B cell (primary cell): ENCODE data around the gene ZNF585A. TPM values are rescaled to one million over a fixed set of nuclear protein-coding genes. Genes with fewer than 3 reads are reported as not detected.
A peak's percentile ranks its signal among the peaks of the same experiment; 100 is the strongest.
"Not testable (repeated sequence)": the region's sequence is repeated elsewhere in the genome, so short reads cannot be mapped to it uniquely, and the experiment has no call there.

ENCODE experiments used
- ATAC-seq: fragments of 200-7000 bp; cut with Tn5 transposase; one replicate; pipeline ENCODE4 v1.10.0; 2021; ENCODE audit warnings: low read depth, mild to moderate bottlenecking, moderate number of reproducible peaks, moderate library complexity
- CTCF ChIA-PET: fragments of 350-600 bp; sonication (Branson Sonifier 250); formaldehyde crosslinking; loops from one replicate; lab custom pipeline; 2021; ENCODE audit warnings: antibody characterized with exemption, inconsistent platforms; lab: Charles Lee
- POLR2A ChIA-PET: fragments of 350-600 bp; sonication (Branson Sonifier 250); formaldehyde crosslinking; loops from one replicate; lab custom pipeline; 2021; ENCODE audit warnings: antibody characterized with exemption; lab: Charles Lee
- DNase-seq: peaks from one replicate; pipeline ENCODE4 v3.0.0; 2013
- H2AFZ ChIP-seq: 2 replicates; pipeline ENCODE4 v1.6.1; 2012; ENCODE audit warnings: mild to moderate bottlenecking, low read depth, low read length; ENCODE audit not compliant: insufficient read depth, poor library complexity, severe bottlenecking
- H3K27ac ChIP-seq, 2 donors: 1 replicate in 1 of 2; 2 replicates in 1 of 2; pipeline ENCODE4 v1.5.1; 2012 to 2013; ENCODE audit warnings: low read length in 2 of 2, mild to moderate bottlenecking in 2 of 2, moderate library complexity in 1 of 2
- H3K27me3 ChIP-seq, 4 experiments: fragments of 200-600 bp in 1 of 4; sonication (generic) in 1 of 4; replicated peaks in 1 of 4; 1 replicate in 2 of 4; 2 replicates in 2 of 4; pipeline versions ENCODE4 v1.6.1 to v1.7.0; 2013 to 2016; ENCODE audit warnings: low read length in 3 of 4, mild to moderate bottlenecking in 2 of 4, mixed read lengths in 1 of 4, moderate library complexity in 1 of 4; ENCODE audit not compliant: insufficient read depth in 4 of 4, control insufficient read depth in 3 of 4; ENCODE audit errors: control extremely low read depth in 1 of 4
- H3K36me3 ChIP-seq, 2 experiments: replicated peaks in 1 of 2; 1 replicate in 1 of 2; 2 replicates in 1 of 2; pipeline versions ENCODE4 v1.6.1 to v1.7.1; 2013; ENCODE audit warnings: low read length in 1 of 2; ENCODE audit not compliant: insufficient read depth in 2 of 2, control insufficient read depth in 1 of 2; ENCODE audit errors: control extremely low read depth in 1 of 2, extremely low read depth in 1 of 2
- H3K4me1 ChIP-seq, 2 donors: fragments of 200-600 bp in 1 of 2; sonication (generic) in 1 of 2; 1 replicate in 1 of 2; 2 replicates in 1 of 2; pipeline versions ENCODE4 v1.5.1 to v1.6.1; 2013 to 2017; ENCODE audit warnings: low read length in 2 of 2; ENCODE audit not compliant: control insufficient read depth in 2 of 2, insufficient read depth in 2 of 2
- H3K4me2 ChIP-seq: replicated peaks from 2 replicates; pipeline ENCODE3; 2012; ENCODE audit warnings: mild to moderate bottlenecking, low read depth, low read length; ENCODE audit not compliant: poor library complexity, severe bottlenecking
- H3K4me3 ChIP-seq, 5 experiments: fragments of 200-600 bp in 1 of 5; sonication (generic) in 1 of 5; 1 replicate in 3 of 5; 2 replicates in 2 of 5; pipeline versions ENCODE4 v1.5.1 to v1.7.0; 2011 to 2016; ENCODE audit warnings: low read length in 4 of 5, mild to moderate bottlenecking in 4 of 5, low read depth in 2 of 5, control low read depth in 1 of 5, moderate library complexity in 1 of 5; ENCODE audit not compliant: insufficient read depth in 1 of 5; ENCODE audit errors: control extremely low read depth in 1 of 5, extremely low read depth in 1 of 5
- H3K79me2 ChIP-seq: fragments of 200-600 bp; sonication (generic); one replicate; pipeline ENCODE4 v1.6.0; 2016; ENCODE audit warnings: low read length; ENCODE audit not compliant: control insufficient read depth, insufficient read depth
- H3K9ac ChIP-seq: fragments of 200-600 bp; sonication (generic); 2 replicates; pipeline ENCODE4 v1.6.1; 2017; ENCODE audit warnings: mild to moderate bottlenecking, low read length, moderate library complexity
- H3K9me3 ChIP-seq, 3 donors: one replicate each; pipeline versions ENCODE4 v1.6.1 to v1.7.1; 2013; ENCODE audit warnings: low read length in 2 of 3; ENCODE audit not compliant: control insufficient read depth in 2 of 3, insufficient read depth in 1 of 3; ENCODE audit errors: control extremely low read depth in 1 of 3
- H4K20me1 ChIP-seq: 2 replicates; pipeline ENCODE4 v1.6.0; 2012; ENCODE audit warnings: mild to moderate bottlenecking, low read length; ENCODE audit not compliant: insufficient read depth, control insufficient read depth, poor library complexity, severe bottlenecking
- H3K27ac Mint-ChIP-seq: one replicate; pipeline ENCODE4 v1.8.0; 2021; ENCODE audit warnings: mixed read lengths
- H3K27me3 Mint-ChIP-seq: one replicate; pipeline ENCODE4 v1.8.0; 2021; ENCODE audit warnings: mixed read lengths
- H3K4me1 Mint-ChIP-seq: one replicate; pipeline ENCODE4 v1.8.0; 2021; ENCODE audit warnings: mixed read lengths
- H3K4me3 Mint-ChIP-seq: one replicate; pipeline ENCODE4 v1.8.0; 2021; ENCODE audit warnings: mixed read lengths
- H3K9me3 Mint-ChIP-seq: one replicate; pipeline ENCODE4 v1.8.0; 2022; ENCODE audit warnings: mixed read lengths; ENCODE audit not compliant: insufficient read depth
- CTCF ChIP-seq: fragments of 200-600 bp; IDR thresholded peaks from one replicate; pipeline ENCODE4 v1.8.0; 2022; ENCODE audit warnings: antibody characterized with exemption, mild to moderate bottlenecking
- EZH2 ChIP-seq: IDR thresholded peaks from 2 replicates; pipeline ENCODE4 v1.6.1; 2012; ENCODE audit warnings: borderline replicate concordance, low read depth, mild to moderate bottlenecking, moderate library complexity, low read length; ENCODE audit not compliant: insufficient read depth, poor library complexity, severe bottlenecking
- WGBS: methylation state at CpG from one replicate; pipeline ENCODE4 v1.1.5; 2013; ENCODE audit warnings: missing lambda C conversion rate; ENCODE audit not compliant: insufficient coverage; 5-methylcytosine and 5-hydroxymethylcytosine counted together
- intact Hi-C: fragments of 100-400 bp; cut with micrococcal nuclease; formaldehyde crosslinking; loops from one replicate; pipeline ENCODE4 v1.10.0; 2022
- polyA plus RNA-seq: library from polyadenylated mRNA; depleted of rRNA; stranded (reverse); fragments of >200 nt; gene quantifications from 2 replicates; pipeline ENCODE4 v1.2.3, GENCODE V29; 2012
- total RNA-seq, 2 donors: library from RNA; stranded (reverse); fragments of 120-200 nt in 1 of 2; gene quantifications; 1 replicate in 1 of 2; 2 replicates in 1 of 2; pipeline versions ENCODE4 v1.2.3 to v1.2.4, GENCODE V29; 2013 to 2022

Gene ZNF585A
- total and polyA plus RNA-seq, 2 donors (not counting 1 experiment from before 2014, with no cell fraction given) = 15.2 to 20.0 TPM

- ATAC-seq (no peak), DNase-seq (no peak)
- H3K27ac ChIP-seq = no peak overlapping the region
- ChIA-PET POLR2A (no interaction called here), CTCF (no interaction called here)
- no peak overlapping the region for H3K4me2 ChIP-seq
- H3K4me3 ChIP-seq = peak overlapping the region in 1 of 5 experiments; percentile 10
- intact Hi-C loops = no loop called here
- H3K36me3 ChIP-seq = peaks cover 6 to 38% of the 10 kb centered on the region in 2 experiments
- H2AFZ ChIP-seq = no peak overlapping the region
- no peaks in the 10 kb centered on the region for H3K79me2 ChIP-seq
- no peak overlapping the region for H3K9ac ChIP-seq
- no peak overlapping the region for H3K27ac Mint-ChIP-seq
- H3K4me1 ChIP-seq = no peaks in the 10 kb centered on the region
- H3K27me3 Mint-ChIP-seq = no peaks in the 10 kb centered on the region
- H3K27me3 ChIP-seq = no peaks in the 10 kb centered on the region
- no peaks in the 10 kb centered on the region for H3K4me1 Mint-ChIP-seq
- no peaks in the 10 kb centered on the region for H4K20me1 ChIP-seq
- H3K9me3 ChIP-seq = peaks cover 2 to 54% (median 52%) of the 10 kb centered on the region in 3 donors
- 90% methylated on average over 2 of the region's 9 CpGs for WGBS
- peaks cover 43% of the 10 kb centered on the region for H3K9me3 Mint-ChIP-seq
- TF ChIP-seq EZH2 (no peak), CTCF (peak; percentile 32)
- H3K4me3 Mint-ChIP-seq = no peak overlapping the region
These were observed 58.5 kb downstream of the ZNF585A start for GRCh38 chr19:37114001-37114400.

GRCh38 chr19:37111753-37112152 lies 60.7 kb downstream of the ZNF585A start:
- peaks cover 6 to 61% (median 61%) of the 10 kb centered on the region in 3 donors for H3K9me3 ChIP-seq
- intact Hi-C loops, DNase-seq, H3K9ac ChIP-seq, H3K27ac Mint-ChIP-seq, H3K27me3 ChIP-seq, H3K4me3 Mint-ChIP-seq, H3K79me2 ChIP-seq, H3K4me1 ChIP-seq, ATAC-seq, CTCF ChIA-PET, H2AFZ ChIP-seq, H3K4me3 ChIP-seq, POLR2A ChIA-PET, H3K4me1 Mint-ChIP-seq, H4K20me1 ChIP-seq, H3K27ac ChIP-seq, H3K4me2 ChIP-seq, H3K27me3 Mint-ChIP-seq: not testable (repeated sequence)
- WGBS = 93% methylated on average over 3 of the region's 7 CpGs
- H3K36me3 ChIP-seq = peaks cover 8 to 59% of the 10 kb centered on the region in 2 experiments
- peaks cover 51% of the 10 kb centered on the region for H3K9me3 Mint-ChIP-seq

GRCh38 chr19:37104135-37104534 lies 68.4 kb downstream of the ZNF585A start:
- H3K27ac Mint-ChIP-seq, H3K27me3 Mint-ChIP-seq, H3K9ac ChIP-seq, ATAC-seq, CTCF ChIA-PET, DNase-seq, H3K4me1 ChIP-seq, POLR2A ChIA-PET, H3K4me3 ChIP-seq, H3K27me3 ChIP-seq, intact Hi-C loops, H4K20me1 ChIP-seq, H3K27ac ChIP-seq, H3K4me3 Mint-ChIP-seq, H3K4me1 Mint-ChIP-seq, H3K4me2 ChIP-seq, H3K79me2 ChIP-seq, H2AFZ ChIP-seq: not testable (repeated sequence)
- H3K36me3 ChIP-seq = peaks cover 4 to 50% of the 10 kb centered on the region in 2 experiments
- no CpG with 5 or more reads among the region's 5 CpGs for WGBS
- peaks cover 32% of the 10 kb centered on the region for H3K9me3 Mint-ChIP-seq
- H3K9me3 ChIP-seq = peaks cover 11 to 48% (median 35%) of the 10 kb centered on the region in 3 donors
